GM21737 (cell line): Measurements from ENCODE around the gene UCP2.
A peak's percentile ranks its signal among the peaks of the same experiment; 100 is the strongest.

Experiments used
- ATAC-seq: cut with Tn5 transposase; IDR thresholded peaks from one replicate; pipeline ENCODE4 v1.9.1; 2021; ENCODE audit warnings: mild to moderate bottlenecking, moderate library complexity; ENCODE audit not compliant: unreplicated experiment

UCP2 gene

GRCh38 chr11:74010306-74011300, 28.0 kb upstream of the UCP2 start:
- ATAC-seq, result no peak

- ATAC-seq, result no peak
Observed at GRCh38 chr11:74009675-74010305, 27.1 kb upstream of the UCP2 start.

- no peak for ATAC-seq
Observed at GRCh38 chr11:74009230-74009547, 26.5 kb upstream of the UCP2 start.

- no peak for ATAC-seq
Observed at GRCh38 chr11:74008373-74009229, 26.0 kb upstream of the UCP2 start, which contains the start of gene UCP3. UCP3 (minus strand) TSS chr11:74009085; CDS start chr11:74007042, 2,043 bp downstream.

GRCh38 chr11:74007691-74008372, 25.2 kb upstream of the UCP2 start:
- no peak for ATAC-seq

GRCh38 chr11:74006743-74007304, 24.2 kb upstream of the UCP2 start:
- ATAC-seq, result no peak

- no peak for ATAC-seq
Observed at GRCh38 chr11:74005721-74006517, 23.3 kb upstream of the UCP2 start.

GRCh38 chr11:74004759-74005615, 22.3 kb upstream of the UCP2 start:
- peak; percentile 54 for ATAC-seq

GRCh38 chr11:74004046-74004695, 21.5 kb upstream of the UCP2 start:
- no peak for ATAC-seq

GRCh38 chr11:74002832-74003231, 20.2 kb upstream of the UCP2 start:
- no peak for ATAC-seq

GRCh38 chr11:74001822-74002286, 19.2 kb upstream of the UCP2 start:
- ATAC-seq, result no peak

GRCh38 chr11:74000307-74001133, 17.9 kb upstream of the UCP2 start:
- no peak for ATAC-seq

- ATAC-seq, result no peak
Observed at GRCh38 chr11:73999581-74000306, 17.1 kb upstream of the UCP2 start.

- no peak for ATAC-seq
Observed at GRCh38 chr11:73998846-73999575, 16.4 kb upstream of the UCP2 start.

- ATAC-seq, result no peak
Observed at GRCh38 chr11:73997120-73997770, 14.6 kb upstream of the UCP2 start.
